K562 (cell line): ENCODE results near the gene CBX3. TPM values are rescaled to one million over a fixed set of nuclear protein-coding genes. Genes with fewer than 3 reads are reported as not detected.
A peak's percentile ranks its signal among the peaks of the same experiment; 100 is the strongest.

ENCODE experiments used
- NRF1 ChIP-seq, 2 experiments: fragments of 450-650 bp; IDR thresholded peaks in 1 of 2; conservative IDR thresholded peaks in 1 of 2; 2 replicates each; pipeline ENCODE4 v1.6.1; 2014; ENCODE audit warnings: mild to moderate bottlenecking in 2 of 2
- YY1 ChIP-seq, 3 experiments: IDR thresholded peaks; 2 replicates each; pipeline ENCODE4 v1.6.1; 2011; ENCODE audit warnings: low read length in 2 of 3, mild to moderate bottlenecking in 2 of 3, moderate library complexity in 2 of 3, borderline replicate concordance in 1 of 3, control low read depth in 1 of 3, low read depth in 1 of 3; ENCODE audit not compliant: insufficient read depth in 3 of 3, insufficient replicate concordance in 2 of 3, control insufficient read depth in 1 of 3, insufficient read length in 1 of 3; ENCODE audit errors: extremely low read depth in 1 of 3
- ZNF124 ChIP-seq: sonication (generic); formaldehyde crosslinking; IDR thresholded peaks from 2 replicates; pipeline ENCODE4 v1.8.1; 2022; ENCODE audit warnings: missing genetic modification reagents
- polyA plus RNA-seq, 8 experiments: library from polyadenylated mRNA; depleted of rRNA in 4 of 8; stranded (reverse) in 5 of 8; unstranded in 3 of 8; fragments of >200 nt; fragmentation: Nextera tagmentation in 2 of 8; fragmentation: Illumina TruSeq in 1 of 8; extraction: Ambion mirVana in 2 of 8; extraction: Trizol in 1 of 8; gene quantifications; 2 replicates each; pipeline versions ENCODE4 v1.2.1 to v1.2.3, GENCODE V29; 2011 to 2014; ENCODE audit warnings: inconsistent platforms in 1 of 8, missing spikeins in 1 of 8
- total RNA-seq, 7 experiments: library from RNA; depleted of rRNA in 6 of 7; stranded (reverse); fragments of >200 nt in 6 of 7; fragmentation: Illumina TruSeq in 2 of 7; extraction: Trizol in 2 of 7; gene quantifications; 2 replicates each; pipeline versions ENCODE4 v1.2.1 to v1.2.3, GENCODE V29; 2011 to 2021; ENCODE audit warnings: low replicate concordance in 1 of 7
- TF ChIP-seq, protein P1 (sequence below), 2 experiments: fragments of 450-650 bp in 1 of 2; IDR thresholded peaks; 2 replicates each; pipeline ENCODE4 v1.6.1; 2011 to 2017; ENCODE audit warnings: low read depth in 2 of 2, antibody characterized with exemption in 1 of 2, borderline replicate concordance in 1 of 2, low read length in 1 of 2, mild to moderate bottlenecking in 1 of 2, mixed read lengths in 1 of 2; ENCODE audit not compliant: control insufficient read depth in 1 of 2
- TF ChIP-seq, protein P2 (sequence below): sonication (generic); formaldehyde crosslinking; IDR thresholded peaks from 2 replicates; pipeline ENCODE4 v1.4.0; 2020; ENCODE audit warnings: mild to moderate bottlenecking, missing genetic modification reagents
- TF ChIP-seq, protein P3 (sequence below): fragments of 200-600 bp; sonication (generic); IDR thresholded peaks from one replicate; pipeline ENCODE4 v1.6.1; 2012; ENCODE audit warnings: mild to moderate bottlenecking, low read depth, low read length, inconsistent platforms

CBX3 gene
- total and polyA plus RNA-seq, 9 of the 15 experiments (the other 6 are each of a cell fraction or from before 2014, with no cell fraction given) = 198 to 413 (median 328) TPM

DNA sequence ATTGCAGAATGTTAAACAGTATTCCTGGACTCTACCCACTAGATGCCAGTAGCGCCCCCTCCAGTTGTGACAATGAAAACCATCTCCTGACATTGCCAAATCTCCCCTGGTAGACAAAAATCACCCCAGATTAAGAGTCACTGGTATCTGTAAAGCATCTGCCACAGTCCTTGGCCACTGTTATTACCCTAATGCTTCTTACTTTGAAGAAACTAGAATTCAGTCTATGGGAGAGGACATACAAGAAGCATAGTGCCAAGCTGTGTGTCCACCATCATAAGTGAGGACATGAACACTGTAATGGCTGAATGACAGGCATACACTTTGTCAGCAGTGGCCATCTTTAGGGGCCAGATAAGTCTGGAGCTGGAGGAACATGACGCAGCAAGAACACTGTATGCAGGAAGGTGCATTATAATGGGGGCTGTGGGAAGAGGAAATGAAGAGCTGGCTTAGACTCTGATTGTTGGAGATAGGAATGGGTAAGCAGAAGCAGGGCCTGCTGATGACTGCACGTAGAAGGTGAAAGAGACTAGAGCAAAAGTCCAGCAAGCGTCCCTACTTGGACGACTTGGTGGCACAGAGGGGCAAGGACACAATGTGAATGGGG, 32.5 kb downstream of the CBX3 start (continued):
- TF ChIP-seq, protein P1, sequence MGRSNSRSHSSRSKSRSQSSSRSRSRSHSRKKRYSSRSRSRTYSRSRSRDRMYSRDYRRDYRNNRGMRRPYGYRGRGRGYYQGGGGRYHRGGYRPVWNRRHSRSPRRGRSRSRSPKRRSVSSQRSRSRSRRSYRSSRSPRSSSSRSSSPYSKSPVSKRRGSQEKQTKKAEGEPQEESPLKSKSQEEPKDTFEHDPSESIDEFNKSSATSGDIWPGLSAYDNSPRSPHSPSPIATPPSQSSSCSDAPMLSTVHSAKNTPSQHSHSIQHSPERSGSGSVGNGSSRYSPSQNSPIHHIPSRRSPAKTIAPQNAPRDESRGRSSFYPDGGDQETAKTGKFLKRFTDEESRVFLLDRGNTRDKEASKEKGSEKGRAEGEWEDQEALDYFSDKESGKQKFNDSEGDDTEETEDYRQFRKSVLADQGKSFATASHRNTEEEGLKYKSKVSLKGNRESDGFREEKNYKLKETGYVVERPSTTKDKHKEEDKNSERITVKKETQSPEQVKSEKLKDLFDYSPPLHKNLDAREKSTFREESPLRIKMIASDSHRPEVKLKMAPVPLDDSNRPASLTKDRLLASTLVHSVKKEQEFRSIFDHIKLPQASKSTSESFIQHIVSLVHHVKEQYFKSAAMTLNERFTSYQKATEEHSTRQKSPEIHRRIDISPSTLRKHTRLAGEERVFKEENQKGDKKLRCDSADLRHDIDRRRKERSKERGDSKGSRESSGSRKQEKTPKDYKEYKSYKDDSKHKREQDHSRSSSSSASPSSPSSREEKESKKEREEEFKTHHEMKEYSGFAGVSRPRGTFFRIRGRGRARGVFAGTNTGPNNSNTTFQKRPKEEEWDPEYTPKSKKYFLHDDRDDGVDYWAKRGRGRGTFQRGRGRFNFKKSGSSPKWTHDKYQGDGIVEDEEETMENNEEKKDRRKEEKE (IDR thresholded peaks at IDR 0.05; ENCODE audit: borderline replicate concordance in 1 of 2, control insufficient read depth in 1 of 2, low read depth in 2 of 2, low read length in 1 of 2) = no peak
- TF ChIP-seq, protein P2, sequence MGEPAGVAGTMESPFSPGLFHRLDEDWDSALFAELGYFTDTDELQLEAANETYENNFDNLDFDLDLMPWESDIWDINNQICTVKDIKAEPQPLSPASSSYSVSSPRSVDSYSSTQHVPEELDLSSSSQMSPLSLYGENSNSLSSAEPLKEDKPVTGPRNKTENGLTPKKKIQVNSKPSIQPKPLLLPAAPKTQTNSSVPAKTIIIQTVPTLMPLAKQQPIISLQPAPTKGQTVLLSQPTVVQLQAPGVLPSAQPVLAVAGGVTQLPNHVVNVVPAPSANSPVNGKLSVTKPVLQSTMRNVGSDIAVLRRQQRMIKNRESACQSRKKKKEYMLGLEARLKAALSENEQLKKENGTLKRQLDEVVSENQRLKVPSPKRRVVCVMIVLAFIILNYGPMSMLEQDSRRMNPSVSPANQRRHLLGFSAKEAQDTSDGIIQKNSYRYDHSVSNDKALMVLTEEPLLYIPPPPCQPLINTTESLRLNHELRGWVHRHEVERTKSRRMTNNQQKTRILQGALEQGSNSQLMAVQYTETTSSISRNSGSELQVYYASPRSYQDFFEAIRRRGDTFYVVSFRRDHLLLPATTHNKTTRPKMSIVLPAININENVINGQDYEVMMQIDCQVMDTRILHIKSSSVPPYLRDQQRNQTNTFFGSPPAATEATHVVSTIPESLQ (CRISPR knock-in tag) = no peak; the same call in 1 of the 2 replicates
- TF ChIP-seq NRF1 (conservative IDR thresholded peaks at IDR 0.05 in 1 of 2, IDR thresholded peaks at IDR 0.05 in 1 of 2) = 0 out of 4 replicates have a peak, but pooled peaks of 1 of the 2 experiments have one; percentile 25
- no peak for TF ChIP-seq ZNF124 (CRISPR knock-in tag)
- TF ChIP-seq YY1 (IDR thresholded peaks at IDR 0.05; ENCODE audit: borderline replicate concordance in 1 of 3, control insufficient read depth in 1 of 3, extremely low read depth in 1 of 3, insufficient read depth in 3 of 3, insufficient read length in 1 of 3, insufficient replicate concordance in 2 of 3, low read depth in 1 of 3, low read length in 2 of 3) = peak; percentile 42 to 93 (median 62)
- TF ChIP-seq, protein P3, sequence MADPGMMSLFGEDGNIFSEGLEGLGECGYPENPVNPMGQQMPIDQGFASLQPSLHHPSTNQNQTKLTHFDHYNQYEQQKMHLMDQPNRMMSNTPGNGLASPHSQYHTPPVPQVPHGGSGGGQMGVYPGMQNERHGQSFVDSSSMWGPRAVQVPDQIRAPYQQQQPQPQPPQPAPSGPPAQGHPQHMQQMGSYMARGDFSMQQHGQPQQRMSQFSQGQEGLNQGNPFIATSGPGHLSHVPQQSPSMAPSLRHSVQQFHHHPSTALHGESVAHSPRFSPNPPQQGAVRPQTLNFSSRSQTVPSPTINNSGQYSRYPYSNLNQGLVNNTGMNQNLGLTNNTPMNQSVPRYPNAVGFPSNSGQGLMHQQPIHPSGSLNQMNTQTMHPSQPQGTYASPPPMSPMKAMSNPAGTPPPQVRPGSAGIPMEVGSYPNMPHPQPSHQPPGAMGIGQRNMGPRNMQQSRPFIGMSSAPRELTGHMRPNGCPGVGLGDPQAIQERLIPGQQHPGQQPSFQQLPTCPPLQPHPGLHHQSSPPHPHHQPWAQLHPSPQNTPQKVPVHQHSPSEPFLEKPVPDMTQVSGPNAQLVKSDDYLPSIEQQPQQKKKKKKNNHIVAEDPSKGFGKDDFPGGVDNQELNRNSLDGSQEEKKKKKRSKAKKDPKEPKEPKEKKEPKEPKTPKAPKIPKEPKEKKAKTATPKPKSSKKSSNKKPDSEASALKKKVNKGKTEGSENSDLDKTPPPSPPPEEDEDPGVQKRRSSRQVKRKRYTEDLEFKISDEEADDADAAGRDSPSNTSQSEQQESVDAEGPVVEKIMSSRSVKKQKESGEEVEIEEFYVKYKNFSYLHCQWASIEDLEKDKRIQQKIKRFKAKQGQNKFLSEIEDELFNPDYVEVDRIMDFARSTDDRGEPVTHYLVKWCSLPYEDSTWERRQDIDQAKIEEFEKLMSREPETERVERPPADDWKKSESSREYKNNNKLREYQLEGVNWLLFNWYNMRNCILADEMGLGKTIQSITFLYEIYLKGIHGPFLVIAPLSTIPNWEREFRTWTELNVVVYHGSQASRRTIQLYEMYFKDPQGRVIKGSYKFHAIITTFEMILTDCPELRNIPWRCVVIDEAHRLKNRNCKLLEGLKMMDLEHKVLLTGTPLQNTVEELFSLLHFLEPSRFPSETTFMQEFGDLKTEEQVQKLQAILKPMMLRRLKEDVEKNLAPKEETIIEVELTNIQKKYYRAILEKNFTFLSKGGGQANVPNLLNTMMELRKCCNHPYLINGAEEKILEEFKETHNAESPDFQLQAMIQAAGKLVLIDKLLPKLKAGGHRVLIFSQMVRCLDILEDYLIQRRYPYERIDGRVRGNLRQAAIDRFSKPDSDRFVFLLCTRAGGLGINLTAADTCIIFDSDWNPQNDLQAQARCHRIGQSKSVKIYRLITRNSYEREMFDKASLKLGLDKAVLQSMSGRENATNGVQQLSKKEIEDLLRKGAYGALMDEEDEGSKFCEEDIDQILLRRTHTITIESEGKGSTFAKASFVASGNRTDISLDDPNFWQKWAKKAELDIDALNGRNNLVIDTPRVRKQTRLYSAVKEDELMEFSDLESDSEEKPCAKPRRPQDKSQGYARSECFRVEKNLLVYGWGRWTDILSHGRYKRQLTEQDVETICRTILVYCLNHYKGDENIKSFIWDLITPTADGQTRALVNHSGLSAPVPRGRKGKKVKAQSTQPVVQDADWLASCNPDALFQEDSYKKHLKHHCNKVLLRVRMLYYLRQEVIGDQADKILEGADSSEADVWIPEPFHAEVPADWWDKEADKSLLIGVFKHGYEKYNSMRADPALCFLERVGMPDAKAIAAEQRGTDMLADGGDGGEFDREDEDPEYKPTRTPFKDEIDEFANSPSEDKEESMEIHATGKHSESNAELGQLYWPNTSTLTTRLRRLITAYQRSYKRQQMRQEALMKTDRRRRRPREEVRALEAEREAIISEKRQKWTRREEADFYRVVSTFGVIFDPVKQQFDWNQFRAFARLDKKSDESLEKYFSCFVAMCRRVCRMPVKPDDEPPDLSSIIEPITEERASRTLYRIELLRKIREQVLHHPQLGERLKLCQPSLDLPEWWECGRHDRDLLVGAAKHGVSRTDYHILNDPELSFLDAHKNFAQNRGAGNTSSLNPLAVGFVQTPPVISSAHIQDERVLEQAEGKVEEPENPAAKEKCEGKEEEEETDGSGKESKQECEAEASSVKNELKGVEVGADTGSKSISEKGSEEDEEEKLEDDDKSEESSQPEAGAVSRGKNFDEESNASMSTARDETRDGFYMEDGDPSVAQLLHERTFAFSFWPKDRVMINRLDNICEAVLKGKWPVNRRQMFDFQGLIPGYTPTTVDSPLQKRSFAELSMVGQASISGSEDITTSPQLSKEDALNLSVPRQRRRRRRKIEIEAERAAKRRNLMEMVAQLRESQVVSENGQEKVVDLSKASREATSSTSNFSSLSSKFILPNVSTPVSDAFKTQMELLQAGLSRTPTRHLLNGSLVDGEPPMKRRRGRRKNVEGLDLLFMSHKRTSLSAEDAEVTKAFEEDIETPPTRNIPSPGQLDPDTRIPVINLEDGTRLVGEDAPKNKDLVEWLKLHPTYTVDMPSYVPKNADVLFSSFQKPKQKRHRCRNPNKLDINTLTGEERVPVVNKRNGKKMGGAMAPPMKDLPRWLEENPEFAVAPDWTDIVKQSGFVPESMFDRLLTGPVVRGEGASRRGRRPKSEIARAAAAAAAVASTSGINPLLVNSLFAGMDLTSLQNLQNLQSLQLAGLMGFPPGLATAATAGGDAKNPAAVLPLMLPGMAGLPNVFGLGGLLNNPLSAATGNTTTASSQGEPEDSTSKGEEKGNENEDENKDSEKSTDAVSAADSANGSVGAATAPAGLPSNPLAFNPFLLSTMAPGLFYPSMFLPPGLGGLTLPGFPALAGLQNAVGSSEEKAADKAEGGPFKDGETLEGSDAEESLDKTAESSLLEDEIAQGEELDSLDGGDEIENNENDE = no peak
